Body of pancreas (tissue), 4 donors: ENCODE measurements around the gene PGA5. TPM values are rescaled to one million over a fixed set of nuclear protein-coding genes. Genes with fewer than 3 reads are reported as not detected.

Experiments
- ATAC-seq: fragments of 150-250 bp; one replicate; pipeline ENCODE4 v1.9.1; 2016
- DNase-seq, 4 donors: peaks; one replicate each; pipeline ENCODE4 v3.0.0-alpha.2; 2019
- H3K27ac ChIP-seq, 4 donors: fragments of 200-600 bp; sonication (generic); 1 replicate in 3 of 4; 2 replicates in 1 of 4; pipeline versions ENCODE4 v1.5.1 to v1.6.1; 2016 to 2019; ENCODE audit warnings: mild to moderate bottlenecking in 1 of 4, mixed read lengths in 1 of 4, moderate library complexity in 1 of 4
- H3K27me3 ChIP-seq, 2 donors: fragments of 200-600 bp; sonication (generic); one replicate each; pipeline ENCODE4 v1.6.0; 2016; ENCODE audit warnings: mild to moderate bottlenecking in 1 of 2
- H3K36me3 ChIP-seq, 2 donors: fragments of 200-600 bp; sonication (generic); replicated peaks in 1 of 2; 2 replicates each; pipeline ENCODE4 v1.5.1; 2016; ENCODE audit warnings: low read depth in 2 of 2; ENCODE audit not compliant: insufficient read depth in 1 of 2
- H3K4me1 ChIP-seq: fragments of 200-600 bp; sonication (generic); one replicate; pipeline ENCODE4 v1.6.0; 2016
- H3K4me3 ChIP-seq, 2 donors: fragments of 200-600 bp; sonication (generic); 1 replicate in 1 of 2; 2 replicates in 1 of 2; pipeline ENCODE4 v1.5.1; 2016 to 2019
- H3K9me3 ChIP-seq, 3 donors: fragments of 200-600 bp; sonication (generic); 1 replicate in 2 of 3; 2 replicates in 1 of 3; pipeline ENCODE4 v1.5.1; 2016
- POLR2A ChIP-seq, 3 donors: fragments of 450-650 bp; IDR thresholded peaks; one replicate each; pipeline ENCODE4 v1.6.1; 2016; ENCODE audit warnings: antibody characterized with exemption in 3 of 3, mild to moderate bottlenecking in 2 of 3
- WGBS, 2 donors: methylation state at CpG; one replicate each; pipeline ENCODE4 v1.1.5; 2017; 5-methylcytosine and 5-hydroxymethylcytosine counted together
- intact Hi-C: fragments of 100-400 bp; cut with DNase I; formaldehyde crosslinking; loops from one replicate; pipeline ENCODE4 v1.15.1; 2023
- total RNA-seq, 2 donors: library from RNA; depleted of rRNA; stranded (reverse); fragments of >200 nt; gene quantifications; one replicate each; pipeline ENCODE4 v1.1.0, GENCODE V29; 2016
- TF ChIP-seq, protein P1 (sequence below), 7 experiments: fragments of 450-650 bp in 4 of 7; fragments of 200-600 bp in 3 of 7; sonication (generic) in 3 of 7; IDR thresholded peaks; one replicate each; pipeline ENCODE4 v1.5.1; 2016 to 2019; ENCODE audit warnings: antibody characterized with exemption in 7 of 7

PGA5 gene
- total RNA-seq, 2 donors from 2014 or later, result 10.9 TPM; not detected in 1

DNA sequence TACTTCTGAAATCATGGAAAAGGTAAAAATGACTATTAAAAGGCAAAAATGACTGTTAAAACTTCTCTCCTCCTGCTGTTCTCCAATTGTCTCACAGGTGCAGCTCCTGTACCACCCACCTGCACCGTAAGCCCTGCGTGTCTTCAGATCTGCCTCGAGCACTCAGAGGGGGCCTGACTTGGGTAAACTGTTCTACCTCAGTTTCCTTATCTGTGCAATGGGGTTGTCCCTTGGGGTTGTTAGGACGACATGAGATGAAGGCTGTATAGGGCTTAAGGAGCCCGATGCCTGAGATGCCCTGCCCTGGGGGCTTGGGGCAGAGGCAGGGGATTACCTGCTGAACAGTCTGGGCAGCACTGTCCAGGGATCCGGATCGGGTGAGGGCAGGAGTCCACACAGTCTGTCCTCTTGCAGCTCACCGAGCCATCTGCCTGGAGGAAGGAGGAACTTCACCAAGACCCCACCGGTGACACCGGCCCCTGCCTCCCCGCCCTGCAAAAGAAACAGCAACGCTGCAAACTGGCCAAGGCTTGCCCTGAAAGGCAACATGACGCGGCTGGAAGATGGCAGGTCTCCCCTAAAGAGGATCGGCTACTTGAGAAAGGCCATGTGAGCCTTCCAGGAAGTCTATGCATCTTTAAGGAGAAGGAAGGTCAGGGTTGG, 27.7 kb downstream of the PGA5 start:
- H3K27me3 ChIP-seq, result no peaks in the 10 kb centered on the region
- intact Hi-C loops, result no loop called here
- H3K4me1 ChIP-seq, result peaks cover 6% of the 10 kb centered on the region
- H3K9me3 ChIP-seq, result no peaks in the 10 kb centered on the region
- DNase-seq (no peak), ATAC-seq (no peak)
- no peak for TF ChIP-seq POLR2A (IDR thresholded peaks at IDR 0.05)
- TF ChIP-seq, protein P1, sequence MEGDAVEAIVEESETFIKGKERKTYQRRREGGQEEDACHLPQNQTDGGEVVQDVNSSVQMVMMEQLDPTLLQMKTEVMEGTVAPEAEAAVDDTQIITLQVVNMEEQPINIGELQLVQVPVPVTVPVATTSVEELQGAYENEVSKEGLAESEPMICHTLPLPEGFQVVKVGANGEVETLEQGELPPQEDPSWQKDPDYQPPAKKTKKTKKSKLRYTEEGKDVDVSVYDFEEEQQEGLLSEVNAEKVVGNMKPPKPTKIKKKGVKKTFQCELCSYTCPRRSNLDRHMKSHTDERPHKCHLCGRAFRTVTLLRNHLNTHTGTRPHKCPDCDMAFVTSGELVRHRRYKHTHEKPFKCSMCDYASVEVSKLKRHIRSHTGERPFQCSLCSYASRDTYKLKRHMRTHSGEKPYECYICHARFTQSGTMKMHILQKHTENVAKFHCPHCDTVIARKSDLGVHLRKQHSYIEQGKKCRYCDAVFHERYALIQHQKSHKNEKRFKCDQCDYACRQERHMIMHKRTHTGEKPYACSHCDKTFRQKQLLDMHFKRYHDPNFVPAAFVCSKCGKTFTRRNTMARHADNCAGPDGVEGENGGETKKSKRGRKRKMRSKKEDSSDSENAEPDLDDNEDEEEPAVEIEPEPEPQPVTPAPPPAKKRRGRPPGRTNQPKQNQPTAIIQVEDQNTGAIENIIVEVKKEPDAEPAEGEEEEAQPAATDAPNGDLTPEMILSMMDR (IDR thresholded peaks at IDR 0.05), result no peak
- H3K27ac ChIP-seq, result no peak overlapping the region
- 89 to 90% methylated on average over 10 to 15 of the region's 15 CpGs for WGBS, 2 donors
- no peak overlapping the region for H3K4me3 ChIP-seq
- no peaks in the 10 kb centered on the region for H3K36me3 ChIP-seq

DNA sequence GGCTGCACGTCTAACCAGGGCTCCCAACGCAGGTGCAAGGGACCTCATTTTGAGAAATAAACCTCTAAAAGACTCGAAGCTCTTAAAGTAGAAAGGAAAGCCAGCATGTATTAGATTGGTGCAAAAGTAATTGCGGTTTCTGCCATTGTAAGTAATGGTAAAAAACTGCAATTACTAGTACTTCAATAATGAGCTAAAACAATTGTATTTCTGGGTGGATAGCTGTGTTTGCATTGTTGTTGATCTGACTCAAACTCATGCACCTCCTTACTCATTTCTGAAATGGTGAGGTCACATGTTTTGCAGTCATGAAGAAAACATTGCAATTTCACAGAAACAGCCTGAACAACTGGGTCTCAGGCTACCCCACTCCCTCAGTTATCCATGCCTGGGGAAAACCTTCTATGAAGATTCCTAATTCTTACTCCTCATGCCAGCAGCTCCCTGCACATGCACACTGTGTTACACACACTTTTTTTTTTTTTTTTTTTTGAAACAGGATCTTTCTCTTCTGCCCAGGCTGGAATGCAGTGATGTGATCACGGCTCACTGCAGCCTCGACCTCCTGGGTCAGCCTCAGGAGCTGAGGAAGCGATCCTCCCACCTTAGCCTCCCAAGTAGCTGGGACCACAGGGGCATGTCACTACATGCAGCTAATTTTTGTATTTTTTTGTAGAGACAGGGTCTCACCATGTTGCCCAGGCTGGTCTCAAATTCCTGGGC, 29.5 kb downstream of the PGA5 start:
- TF ChIP-seq, protein P1 (IDR thresholded peaks at IDR 0.05), result no peak
- no peak for TF ChIP-seq POLR2A (IDR thresholded peaks at IDR 0.05)
- H3K27me3 ChIP-seq, result no peaks in the 10 kb centered on the region
- no peak for ATAC-seq
- H3K27ac ChIP-seq, result no peak overlapping the region
- no peaks in the 10 kb centered on the region for H3K36me3 ChIP-seq
- no peak overlapping the region for H3K4me3 ChIP-seq
- DNase-seq, result no peak
- peaks cover 6% of the 10 kb centered on the region for H3K4me1 ChIP-seq
- H3K9me3 ChIP-seq, result no peaks in the 10 kb centered on the region
- 74 to 75% methylated on average over 7 of the region's 7 CpGs for whole genome bisulfite sequencing, 2 donors
- intact Hi-C loops, result no loop called here

DNA sequence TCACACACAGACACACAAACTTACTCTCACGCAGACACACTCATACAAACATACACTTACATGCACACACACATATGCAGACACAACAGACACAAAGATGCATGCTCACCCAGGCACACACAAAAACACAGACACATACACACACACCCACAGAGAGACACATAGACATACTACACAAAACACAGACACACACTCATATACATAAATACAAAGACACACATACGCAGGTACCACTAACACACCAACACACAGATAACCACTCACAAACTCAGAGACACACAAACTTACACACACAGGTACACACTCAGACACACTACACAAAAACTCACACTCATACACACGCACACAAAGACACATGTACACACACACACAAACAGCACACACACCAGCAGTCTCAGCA, 31.8 kb downstream of the PGA5 start:
- Histone ChIP-seq H3K27ac (no peak overlapping the region), H3K36me3 (no peaks in the 10 kb centered on the region), H3K27me3 (no peaks in the 10 kb centered on the region), H3K4me3 (no peak overlapping the region), H3K4me1 (no peaks in the 10 kb centered on the region), H3K9me3 (no peaks in the 10 kb centered on the region)
- ATAC-seq, result no peak
- intact Hi-C loops, result no loop called here
- DNase-seq, result no peak
- TF ChIP-seq POLR2A (IDR thresholded peaks at IDR 0.05), result no peak
- TF ChIP-seq, protein P1 (IDR thresholded peaks at IDR 0.05), result no peak
- WGBS, 2 donors, result 84 to 90% methylated on average over 3 of the region's 3 CpGs

DNA sequence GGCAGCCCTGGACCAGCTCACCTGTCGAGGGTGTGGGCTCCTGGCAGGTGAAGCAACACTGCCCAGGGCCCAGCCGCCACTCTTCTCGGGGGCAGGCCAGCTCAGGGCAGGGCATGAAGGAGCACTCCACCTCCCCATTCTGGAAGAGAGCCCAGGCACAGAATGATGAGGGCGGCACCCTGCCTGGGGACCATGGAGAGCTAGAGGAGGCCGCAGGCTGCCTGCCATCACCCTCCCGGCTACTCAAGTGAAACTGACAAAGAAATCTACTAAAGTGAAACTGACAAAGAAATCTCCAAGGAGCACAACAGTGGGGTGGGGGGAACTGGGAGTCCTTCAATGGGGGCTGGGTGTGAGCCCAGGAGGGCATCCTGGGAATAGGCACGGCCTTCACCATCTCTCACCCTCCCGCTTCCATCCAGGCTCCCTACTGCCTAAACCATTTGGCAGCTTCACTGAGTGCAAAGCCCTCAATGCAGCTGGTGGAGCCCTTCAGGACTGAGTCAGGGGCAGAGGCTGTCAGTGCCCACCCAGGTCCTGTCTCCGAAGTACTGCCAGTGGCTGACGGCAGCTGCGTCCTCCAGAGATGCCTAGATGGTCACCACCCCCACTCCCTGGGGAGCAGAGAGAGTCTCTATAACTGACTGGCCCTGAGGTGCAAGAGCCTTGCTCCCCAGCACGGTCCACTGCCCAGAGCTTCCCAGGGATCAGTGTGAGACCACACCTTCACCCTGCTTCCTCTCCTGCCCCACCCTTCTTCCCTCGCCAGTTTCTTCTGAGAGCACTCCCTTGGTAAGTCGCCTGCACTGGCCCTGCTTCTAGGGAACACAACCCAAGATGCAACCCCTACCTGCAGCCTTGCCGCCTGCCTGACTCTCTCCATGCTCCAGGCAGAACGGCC, 32.5 kb downstream of the PGA5 start:
- Histone ChIP-seq H3K4me1 (no peaks in the 10 kb centered on the region), H3K4me3 (no peak overlapping the region), H3K9me3 (no peaks in the 10 kb centered on the region), H3K27ac (no peak overlapping the region), H3K27me3 (no peaks in the 10 kb centered on the region), H3K36me3 (no peaks in the 10 kb centered on the region)
- ATAC-seq (no peak), DNase-seq (no peak)
- intact Hi-C loops, result no loop called here
- TF ChIP-seq POLR2A (IDR thresholded peaks at IDR 0.05), result no peak
- TF ChIP-seq, protein P1 (IDR thresholded peaks at IDR 0.05), result no peak
- WGBS, 2 donors, result 70% methylated on average over 13 to 16 of the region's 16 CpGs
